OCI-LY7 (cell line): ENCODE results near the gene CDH1. TPM values are rescaled to one million over a fixed set of nuclear protein-coding genes. Genes with fewer than 3 reads are reported as not detected.

Experiments used
- BruUV-seq: library from RNA; stranded (reverse); fragments of 400-500 nt; replicated peaks from 2 replicates; lab custom pipeline; 2021; lab: Mats Ljungman, UMichigan
- CTCF ChIA-PET: fragments of 300-600 bp; sonication (Branson Sonifier 250); formaldehyde crosslinking; loops from one replicate; lab custom pipeline; 2022; ENCODE audit warnings: antibody characterized with exemption; ENCODE audit not compliant: unreplicated experiment; lab: Charles Lee
- POLR2A ChIA-PET: fragments of 300-600 bp; sonication (Branson Sonifier 250); formaldehyde crosslinking; loops from one replicate; lab custom pipeline; 2022; ENCODE audit warnings: antibody characterized with exemption; lab: Charles Lee
- DNase-seq: peaks from one replicate; pipeline ENCODE4 v3.0.0-alpha.2; 2015; ENCODE audit warnings: low spot score
- H2AFZ ChIP-seq: fragments of 200-600 bp; sonication (generic), shearing (Covaris generic); 2 replicates; pipeline ENCODE4 v1.6.1; 2014; ENCODE audit warnings: mild to moderate bottlenecking, antibody characterized with exemption, low read length, moderate library complexity
- H3K27ac ChIP-seq: fragments of 200-600 bp; sonication (generic); 2 replicates; pipeline ENCODE4 v1.5.1; 2014; ENCODE audit warnings: mixed run types, low read depth, mild to moderate bottlenecking, moderate library complexity, low read length, inconsistent platforms; ENCODE audit not compliant: poor library complexity, severe bottlenecking
- H3K36me3 ChIP-seq: fragments of 200-600 bp; sonication (generic); 2 replicates; pipeline ENCODE4 v1.6.1; 2014; ENCODE audit warnings: mild to moderate bottlenecking, antibody characterized with exemption, low read length, moderate library complexity, mixed read lengths; ENCODE audit not compliant: insufficient read depth
- H3K4me1 ChIP-seq: fragments of 200-600 bp; sonication (generic); 2 replicates; pipeline ENCODE4 v1.5.1; 2014; ENCODE audit warnings: mild to moderate bottlenecking, low read length; ENCODE audit not compliant: insufficient read depth, poor library complexity, severe bottlenecking
- H3K4me2 ChIP-seq: fragments of 200-600 bp; sonication (generic); 2 replicates; pipeline ENCODE4 v1.6.1; 2014; ENCODE audit warnings: mild to moderate bottlenecking, low read length
- H3K4me3 ChIP-seq: fragments of 200-600 bp; sonication (generic); 2 replicates; pipeline ENCODE4 v1.5.1; 2014; ENCODE audit warnings: mild to moderate bottlenecking, low read depth, low read length; ENCODE audit not compliant: poor library complexity, severe bottlenecking
- H3K79me2 ChIP-seq: fragments of 200-600 bp; sonication (generic); 2 replicates; pipeline ENCODE4 v1.6.1; 2016; ENCODE audit warnings: low read depth, mild to moderate bottlenecking, low read length, moderate library complexity, mixed read lengths; ENCODE audit not compliant: insufficient read depth
- H3K9me2 ChIP-seq: fragments of 200-600 bp; sonication (generic); 2 replicates; pipeline ENCODE4 v1.6.1; 2016; ENCODE audit warnings: mild to moderate bottlenecking, low read length, mixed read lengths; ENCODE audit not compliant: insufficient read depth
- H3K9me3 ChIP-seq: fragments of 200-600 bp; sonication (generic); 2 replicates; pipeline ENCODE4 v1.6.1; 2014; ENCODE audit warnings: mild to moderate bottlenecking, mixed run types, low read length, mixed read lengths
- H4K20me1 ChIP-seq: fragments of 200-600 bp; sonication (generic); 2 replicates; pipeline ENCODE4 v1.6.1; 2014; ENCODE audit warnings: mild to moderate bottlenecking, antibody characterized with exemption, low read length, moderate library complexity, mixed read lengths; ENCODE audit not compliant: insufficient read depth
- EZH2phosphoT487 ChIP-seq: fragments of 200-600 bp; sonication (generic); IDR thresholded peaks from 2 replicates; pipeline ENCODE4 v1.6.1; 2018; ENCODE audit warnings: low read depth, borderline replicate concordance, mild to moderate bottlenecking, mixed run types, antibody characterized with exemption, low read length, moderate library complexity, mixed read lengths
- intact Hi-C: fragments of 100-400 bp; cut with micrococcal nuclease; formaldehyde crosslinking; loops from one replicate; pipeline ENCODE4 v1.10.0; 2022; ENCODE audit not compliant: unreplicated experiment
- total RNA-seq, 2 experiments: library from RNA; depleted of rRNA in 1 of 2; stranded (reverse); fragments of >200 nt in 1 of 2; shearing (Covaris generic) in 1 of 2; gene quantifications; 2 replicates each; pipeline ENCODE4 v1.2.3, GENCODE V29; 2014 to 2022
- TF ChIP-seq, protein P1 (sequence below): fragments of 200-600 bp; sonication (generic); conservative IDR thresholded peaks from 2 replicates; pipeline ENCODE4 v1.5.1; 2014; ENCODE audit warnings: mild to moderate bottlenecking, antibody characterized with exemption, low read length, moderate library complexity, mixed read lengths

CDH1 gene
- total RNA-seq, 2 experiments from 2014 or later: not detected

DNA sequence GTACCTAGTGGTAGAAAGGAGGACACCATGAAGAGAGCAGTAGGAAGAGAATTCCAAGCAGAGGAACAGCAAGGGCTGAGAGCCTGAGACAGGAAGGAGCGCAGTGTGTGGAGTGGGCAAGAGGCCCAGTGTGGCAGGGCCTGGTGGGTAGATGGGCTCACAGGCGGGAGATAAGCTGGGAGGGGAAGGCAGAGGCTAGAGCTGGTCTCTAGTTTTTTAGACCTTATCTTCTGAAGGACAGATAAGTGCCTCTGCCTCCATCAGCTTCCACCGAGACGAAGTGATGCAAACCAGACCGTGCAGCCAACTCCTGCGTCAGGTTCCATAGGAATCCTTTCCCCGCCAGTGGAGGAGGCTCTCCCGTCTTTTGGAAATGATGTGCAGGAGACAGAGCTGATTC, 33.6 kb downstream of the CDH1 start:
- no peak for TF ChIP-seq EZH2phosphoT487
- TF ChIP-seq, protein P1, sequence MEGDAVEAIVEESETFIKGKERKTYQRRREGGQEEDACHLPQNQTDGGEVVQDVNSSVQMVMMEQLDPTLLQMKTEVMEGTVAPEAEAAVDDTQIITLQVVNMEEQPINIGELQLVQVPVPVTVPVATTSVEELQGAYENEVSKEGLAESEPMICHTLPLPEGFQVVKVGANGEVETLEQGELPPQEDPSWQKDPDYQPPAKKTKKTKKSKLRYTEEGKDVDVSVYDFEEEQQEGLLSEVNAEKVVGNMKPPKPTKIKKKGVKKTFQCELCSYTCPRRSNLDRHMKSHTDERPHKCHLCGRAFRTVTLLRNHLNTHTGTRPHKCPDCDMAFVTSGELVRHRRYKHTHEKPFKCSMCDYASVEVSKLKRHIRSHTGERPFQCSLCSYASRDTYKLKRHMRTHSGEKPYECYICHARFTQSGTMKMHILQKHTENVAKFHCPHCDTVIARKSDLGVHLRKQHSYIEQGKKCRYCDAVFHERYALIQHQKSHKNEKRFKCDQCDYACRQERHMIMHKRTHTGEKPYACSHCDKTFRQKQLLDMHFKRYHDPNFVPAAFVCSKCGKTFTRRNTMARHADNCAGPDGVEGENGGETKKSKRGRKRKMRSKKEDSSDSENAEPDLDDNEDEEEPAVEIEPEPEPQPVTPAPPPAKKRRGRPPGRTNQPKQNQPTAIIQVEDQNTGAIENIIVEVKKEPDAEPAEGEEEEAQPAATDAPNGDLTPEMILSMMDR: no peak
- Histone ChIP-seq H3K4me2 (no peak overlapping the region), H3K4me1 (no peaks in the 10 kb centered on the region), H3K9me3 (no peaks in the 10 kb centered on the region), H3K27ac (no peak overlapping the region), H3K36me3 (no peaks in the 10 kb centered on the region), H4K20me1 (no peaks in the 10 kb centered on the region), H3K9me2 (no peaks in the 10 kb centered on the region), H3K4me3 (no peak overlapping the region), H2AFZ (no peak overlapping the region), H3K79me2 (no peaks in the 10 kb centered on the region)
- intact Hi-C loops: no loop called here
- no peak for DNase-seq
- POLR2A ChIA-PET: no interaction called here
- no TSS peak for BruUV-seq
- CTCF ChIA-PET: interaction anchor here (0.6 kb wide), 1 partner anchor 614 kb away, joined by 3 read pairs; no protein-coding TSS in a partner anchor

DNA sequence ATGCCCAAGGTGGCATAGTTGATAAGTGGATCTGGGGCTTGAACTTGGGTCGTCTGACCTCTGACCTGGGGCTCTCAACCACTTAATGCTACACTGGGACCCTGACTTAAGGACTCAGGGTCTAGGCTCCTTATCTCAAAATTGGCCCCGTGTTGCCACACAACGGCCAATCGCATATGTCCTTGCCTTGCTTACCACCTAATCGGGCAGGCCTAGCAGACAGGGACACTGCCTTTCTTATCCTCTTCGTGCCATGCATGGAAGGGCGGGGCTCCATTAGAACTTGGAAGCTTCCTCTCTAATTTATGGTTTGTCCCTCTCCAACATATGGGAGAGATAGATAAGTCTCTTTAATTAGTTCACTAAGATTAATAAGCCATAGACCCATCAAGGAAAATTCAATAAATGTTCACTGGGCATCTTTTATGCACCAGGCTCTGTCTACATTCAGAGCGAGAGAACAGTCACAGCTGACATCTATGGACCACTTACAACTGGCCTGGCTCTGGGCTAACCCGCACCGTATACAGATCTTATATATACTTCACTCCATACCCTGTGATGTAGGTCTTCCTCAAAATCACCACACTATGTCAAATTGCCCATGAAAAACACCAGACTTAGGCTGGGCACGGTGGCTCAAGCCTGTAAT, 35.1 kb downstream of the CDH1 start:
- no peaks in the 10 kb centered on the region for H3K9me2 ChIP-seq
- BruUV-seq: no TSS peak
- CTCF ChIA-PET: no interaction called here
- H3K4me2 ChIP-seq: no peak overlapping the region
- H3K9me3 ChIP-seq: no peaks in the 10 kb centered on the region
- H3K4me1 ChIP-seq: no peaks in the 10 kb centered on the region
- no peaks in the 10 kb centered on the region for H3K79me2 ChIP-seq
- TF ChIP-seq EZH2phosphoT487: no peak
- TF ChIP-seq, protein P1: no peak
- no peak for DNase-seq
- intact Hi-C loops: no loop called here
- no peak overlapping the region for H3K4me3 ChIP-seq
- POLR2A ChIA-PET: no interaction called here
- H2AFZ ChIP-seq: no peak overlapping the region
- no peak overlapping the region for H3K27ac ChIP-seq
- H3K36me3 ChIP-seq: no peaks in the 10 kb centered on the region
- H4K20me1 ChIP-seq: no peaks in the 10 kb centered on the region

DNA sequence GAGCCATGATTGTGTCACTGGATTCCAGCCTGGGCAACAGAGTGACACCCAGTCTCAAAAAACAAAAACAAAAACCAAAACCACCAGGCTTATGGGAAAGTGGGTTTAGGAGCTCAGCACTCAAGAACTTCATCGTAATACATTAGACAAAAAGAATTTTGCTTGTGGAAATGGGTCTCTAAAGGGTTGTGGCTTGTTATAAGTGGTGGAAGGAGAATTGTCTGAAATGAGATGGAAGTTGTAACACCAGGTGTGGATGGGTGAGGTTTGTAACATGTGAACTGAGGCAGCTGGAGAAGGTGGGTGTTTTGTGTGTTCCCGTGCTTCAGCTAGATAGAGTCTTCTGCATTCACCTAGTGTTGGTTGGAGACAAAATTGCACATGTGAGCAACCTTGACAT, 35.8 kb downstream of the CDH1 start:
- Histone ChIP-seq H4K20me1 (no peaks in the 10 kb centered on the region), H3K9me3 (no peaks in the 10 kb centered on the region), H3K4me1 (no peaks in the 10 kb centered on the region), H3K4me2 (no peak overlapping the region), H3K27ac (no peak overlapping the region), H3K4me3 (no peak overlapping the region), H2AFZ (no peak overlapping the region), H3K9me2 (no peaks in the 10 kb centered on the region), H3K36me3 (no peaks in the 10 kb centered on the region), H3K79me2 (no peaks in the 10 kb centered on the region)
- ChIA-PET POLR2A (interaction anchor here (0.7 kb wide), 1 partner anchor 379 kb away, joined by 3 read pairs; no protein-coding TSS in a partner anchor), CTCF (no interaction called here)
- intact Hi-C loops: no loop called here
- no TSS peak for BruUV-seq
- no peak for DNase-seq
- no peak for TF ChIP-seq EZH2phosphoT487
- TF ChIP-seq, protein P1: no peak
